Right lobe of liver (tissue), 6 donors: Measurements from ENCODE around the gene NCKAP5. TPM values are rescaled to one million over a fixed set of nuclear protein-coding genes. Genes with fewer than 3 reads are reported as not detected.

Source experiments
- ATAC-seq, 4 donors: fragments of 200-7000 bp; cut with Tn5 transposase; one replicate each; pipeline ENCODE4 v1.9.1; 2020; ENCODE audit warnings: mild to moderate bottlenecking in 4 of 4, moderate library complexity in 4 of 4
- DNase-seq, 3 donors: peaks; one replicate each; pipeline ENCODE4 v3.0.0-alpha.2; 2020
- H3K27ac ChIP-seq, 3 donors: fragments of 200-600 bp; one replicate each; pipeline ENCODE4 v1.8.0; 2022
- H3K27me3 ChIP-seq, 2 donors: fragments of 200-600 bp; one replicate each; pipeline ENCODE4 v1.8.0; 2022
- H3K36me3 ChIP-seq, 4 donors: fragments of 200-600 bp; sonication (generic) in 1 of 4; one replicate each; pipeline versions ENCODE4 v1.5.1 to v1.8.0; 2017 to 2022; ENCODE audit warnings: control low read depth in 1 of 4
- H3K4me1 ChIP-seq, 4 donors: fragments of 200-600 bp; sonication (generic) in 1 of 4; one replicate each; pipeline versions ENCODE4 v1.5.1 to v1.8.0; 2017 to 2022; ENCODE audit warnings: control low read depth in 1 of 4
- H3K4me3 ChIP-seq, 3 donors: fragments of 200-600 bp; one replicate each; pipeline ENCODE4 v1.8.0; 2022
- H3K9me3 ChIP-seq, 4 donors: fragments of 200-600 bp; sonication (generic) in 1 of 4; one replicate each; pipeline versions ENCODE4 v1.5.1 to v1.8.0; 2017 to 2022; ENCODE audit warnings: control low read depth in 1 of 4
- POLR2A ChIP-seq: fragments of 450-650 bp; IDR thresholded peaks from one replicate; pipeline ENCODE4 v1.6.1; 2017; ENCODE audit warnings: antibody characterized with exemption, mild to moderate bottlenecking
- WGBS: methylation state at CpG from one replicate; pipeline ENCODE4 v1.1.6; 2018; ENCODE audit warnings: low coverage, low lambda C conversion rate; ENCODE audit not compliant: insufficient coverage; ENCODE audit errors: missing lambda C conversion rate; 5-methylcytosine and 5-hydroxymethylcytosine counted together
- intact Hi-C, 2 donors: fragments of 100-400 bp; cut with DNase I; formaldehyde crosslinking; loops; one replicate each; pipeline versions ENCODE4 v1.11.2 to v1.14.1; 2022
- total RNA-seq, 6 experiments: library from RNA; depleted of rRNA in 2 of 6; stranded (reverse); fragments of >200 nt in 2 of 6; fragmentation: NEBNext Ultra II Directional in 3 of 6; extraction: Animal tissue kit (Norgen Biotek cat#: 25700) in 3 of 6; gene quantifications; one replicate each; pipeline versions ENCODE4 v1.1.0 to v1.2.4, GENCODE V29; 2016 to 2023
- TF ChIP-seq, protein P1 (sequence below), 4 donors: fragments of 200-600 bp in 3 of 4; fragments of 450-650 bp in 1 of 4; IDR thresholded peaks; one replicate each; pipeline versions ENCODE4 v1.5.1 to v1.8.0; 2016 to 2022; ENCODE audit warnings: antibody characterized with exemption in 4 of 4, mild to moderate bottlenecking in 2 of 4
- donor health status: DM: no; HTN: yes; CAD: no.
- donor health status: DM: no; HTN: no; CAD: no.
- donor health status: DM: no; HTN: no; CAD: no.
- donor health status: DM: no; HTN: yes; CAD: no.
- donor health status: DM: no; HTN: yes; CAD: no.

Gene NCKAP5
- total RNA-seq, 6 experiments from 2014 or later, result 3.6 to 11.7 (median 6.9) TPM

DNA sequence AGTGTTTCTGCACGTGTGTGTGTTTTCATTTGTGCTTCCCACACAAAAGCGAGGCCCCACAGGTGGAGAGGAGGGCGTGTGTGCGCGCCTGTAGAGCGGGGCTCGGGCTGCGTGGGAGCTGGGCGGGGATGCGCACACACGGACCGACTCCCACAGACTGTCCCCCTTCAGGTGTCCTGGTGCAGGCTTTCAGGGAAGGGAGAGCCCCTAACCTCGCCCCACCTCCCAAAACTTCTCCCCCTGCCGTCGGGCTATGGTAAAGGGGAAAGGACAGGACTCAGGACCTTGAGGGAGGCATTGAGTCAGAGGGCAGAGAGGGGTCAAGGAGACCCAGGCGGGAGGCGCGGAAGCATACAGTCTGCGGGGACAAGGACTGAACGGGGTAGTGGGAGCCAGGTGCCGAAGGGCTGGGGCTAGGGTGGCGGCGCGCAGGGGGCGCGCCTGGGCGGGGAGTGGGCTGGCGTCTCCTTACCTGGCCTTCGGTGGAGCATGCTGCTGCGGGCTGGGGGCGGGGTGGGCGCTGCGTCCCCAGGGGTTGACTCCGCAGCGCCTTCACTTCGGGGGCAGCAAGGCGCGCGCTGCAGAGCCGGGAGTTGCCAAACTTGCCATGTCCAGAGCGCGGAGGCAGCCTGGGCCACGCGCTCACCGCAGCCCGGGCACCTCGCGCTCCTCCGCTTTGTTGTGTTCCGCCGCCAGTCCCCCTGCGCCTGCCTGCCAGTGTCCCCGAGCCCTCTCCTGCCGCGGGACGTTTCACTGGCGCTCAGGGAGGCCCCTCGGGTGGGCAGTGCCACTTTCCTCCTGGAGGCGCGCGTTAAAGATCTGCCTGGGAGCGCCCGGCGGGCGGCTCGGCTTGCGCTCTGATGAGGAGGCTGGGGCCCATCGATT is 302.0 kb downstream of the NCKAP5 start:
- Histone ChIP-seq H3K9me3 (no peaks in the 10 kb centered on the region), H3K27me3 (no peaks in the 10 kb centered on the region), H3K4me3 (peak overlapping the region; percentile 42 to 60 (median 49)), H3K36me3 (no peaks in the 10 kb centered on the region), H3K27ac (no peak overlapping the region), H3K4me1 (no peaks in the 10 kb centered on the region)
- peak; percentile 38 to 64 (median 57) for ATAC-seq
- 21% methylated on average over 16 of the region's 68 CpGs for WGBS
- DNase-seq, result peak in 2 of 3 donors; percentile 25 to 52
- TF ChIP-seq POLR2A, result no peak
- intact Hi-C loops, result no loop called here

DNA sequence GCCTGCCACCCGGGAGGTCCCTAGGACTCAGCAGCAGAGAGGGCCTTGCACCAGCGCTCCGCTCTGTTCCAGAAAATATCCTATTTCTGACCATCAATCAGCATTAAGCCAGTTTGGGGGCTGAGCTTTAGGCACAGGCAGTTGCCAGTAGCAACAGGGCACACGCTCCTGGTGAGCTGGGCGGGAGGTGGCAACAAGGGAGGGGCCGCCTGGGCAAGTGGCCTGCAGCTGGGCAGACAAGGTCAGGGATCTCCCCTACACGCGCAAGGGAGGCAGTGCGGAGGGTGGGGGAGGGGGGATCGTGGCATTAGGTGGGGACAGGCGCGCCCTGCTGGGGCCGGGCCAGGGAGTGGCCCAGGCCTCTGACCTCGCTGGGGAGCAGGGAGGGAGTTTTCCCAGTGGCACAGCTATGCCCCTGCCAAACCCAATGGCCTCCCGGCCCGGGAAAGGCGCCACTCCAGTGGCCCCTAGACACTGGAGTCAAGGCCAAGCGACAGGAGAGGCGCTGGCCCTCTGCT is 302.8 kb downstream of the NCKAP5 start:
- Histone ChIP-seq H3K27ac (no peak overlapping the region), H3K36me3 (no peaks in the 10 kb centered on the region), H3K27me3 (no peaks in the 10 kb centered on the region), H3K4me3 (peak overlapping the region in 2 of 3 donors; percentile 42 to 60), H3K9me3 (no peaks in the 10 kb centered on the region), H3K4me1 (no peaks in the 10 kb centered on the region)
- ATAC-seq (peak; percentile 61 to 79 (median 70)), DNase-seq (peak; percentile 42 to 69 (median 64))
- 42% methylated on average over 7 of the region's 19 CpGs for WGBS
- intact Hi-C loops, result no loop called here
- TF ChIP-seq POLR2A, result no peak
- TF ChIP-seq, protein P1, sequence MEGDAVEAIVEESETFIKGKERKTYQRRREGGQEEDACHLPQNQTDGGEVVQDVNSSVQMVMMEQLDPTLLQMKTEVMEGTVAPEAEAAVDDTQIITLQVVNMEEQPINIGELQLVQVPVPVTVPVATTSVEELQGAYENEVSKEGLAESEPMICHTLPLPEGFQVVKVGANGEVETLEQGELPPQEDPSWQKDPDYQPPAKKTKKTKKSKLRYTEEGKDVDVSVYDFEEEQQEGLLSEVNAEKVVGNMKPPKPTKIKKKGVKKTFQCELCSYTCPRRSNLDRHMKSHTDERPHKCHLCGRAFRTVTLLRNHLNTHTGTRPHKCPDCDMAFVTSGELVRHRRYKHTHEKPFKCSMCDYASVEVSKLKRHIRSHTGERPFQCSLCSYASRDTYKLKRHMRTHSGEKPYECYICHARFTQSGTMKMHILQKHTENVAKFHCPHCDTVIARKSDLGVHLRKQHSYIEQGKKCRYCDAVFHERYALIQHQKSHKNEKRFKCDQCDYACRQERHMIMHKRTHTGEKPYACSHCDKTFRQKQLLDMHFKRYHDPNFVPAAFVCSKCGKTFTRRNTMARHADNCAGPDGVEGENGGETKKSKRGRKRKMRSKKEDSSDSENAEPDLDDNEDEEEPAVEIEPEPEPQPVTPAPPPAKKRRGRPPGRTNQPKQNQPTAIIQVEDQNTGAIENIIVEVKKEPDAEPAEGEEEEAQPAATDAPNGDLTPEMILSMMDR (IDR thresholded peaks at IDR 0.05), result no peak

DNA sequence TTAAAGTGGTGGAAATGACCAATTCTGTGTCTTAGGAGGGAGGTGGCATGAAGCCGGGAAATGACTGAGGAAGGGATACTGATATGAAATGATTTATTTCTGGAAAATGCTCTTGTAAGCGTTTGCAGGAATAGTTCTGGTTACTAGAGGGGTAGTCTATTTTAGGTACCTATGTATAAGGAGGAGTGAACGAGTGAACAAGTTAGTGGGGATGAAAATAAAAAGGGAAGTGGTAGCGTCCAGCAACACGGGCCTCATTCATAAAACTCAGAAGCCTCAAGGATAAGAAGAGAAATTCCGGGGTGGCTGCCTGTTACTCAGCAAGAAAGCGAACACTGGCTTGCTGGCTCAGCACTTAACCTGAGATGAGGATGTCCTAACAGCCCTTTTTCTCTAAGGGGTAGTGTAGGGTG is 303.3 kb downstream of the NCKAP5 start:
- no peaks in the 10 kb centered on the region for H3K27me3 ChIP-seq
- no peaks in the 10 kb centered on the region for H3K9me3 ChIP-seq
- DNase-seq (no peak), ATAC-seq (no peak)
- no peak overlapping the region for H3K4me3 ChIP-seq
- WGBS, result 42% methylated on average over 7 of the region's 7 CpGs
- no peaks in the 10 kb centered on the region for H3K4me1 ChIP-seq
- no peaks in the 10 kb centered on the region for H3K36me3 ChIP-seq
- no peak overlapping the region for H3K27ac ChIP-seq
- no peak for TF ChIP-seq POLR2A
- TF ChIP-seq, protein P1 (IDR thresholded peaks at IDR 0.05), result no peak
- intact Hi-C loops, result no loop called here

DNA sequence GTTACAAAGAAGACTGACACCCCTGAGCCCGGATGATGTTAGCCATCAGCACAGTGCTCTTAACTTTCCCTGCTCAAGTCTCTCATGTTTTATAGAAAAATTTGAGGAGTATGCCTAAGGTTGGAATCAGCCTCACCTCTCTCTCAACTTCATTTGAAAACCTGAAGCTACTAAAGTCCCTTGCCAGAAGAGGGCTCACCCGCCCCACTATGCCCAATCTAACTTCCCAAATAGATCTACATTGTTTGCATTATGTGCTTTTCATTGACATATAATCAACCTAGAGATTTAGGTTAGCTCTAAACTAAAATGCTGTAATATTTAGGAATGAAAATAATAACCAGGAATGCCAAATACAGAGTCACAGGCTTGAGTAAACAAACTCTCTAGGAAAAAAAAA is 305.4 kb downstream of the NCKAP5 start:
- intact Hi-C loops, result no loop called here
- DNase-seq (no peak), ATAC-seq (no peak)
- TF ChIP-seq POLR2A, result no peak
- TF ChIP-seq, protein P1 (IDR thresholded peaks at IDR 0.05), result peak in 1 of 4 donors; percentile 24
- no peaks in the 10 kb centered on the region for H3K36me3 ChIP-seq
- no peaks in the 10 kb centered on the region for H3K27me3 ChIP-seq
- no peaks in the 10 kb centered on the region for H3K4me1 ChIP-seq
- 63% methylated on average over 2 of the region's 2 CpGs for WGBS
- no peaks in the 10 kb centered on the region for H3K9me3 ChIP-seq
- no peak overlapping the region for H3K4me3 ChIP-seq
- no peak overlapping the region for H3K27ac ChIP-seq

DNA sequence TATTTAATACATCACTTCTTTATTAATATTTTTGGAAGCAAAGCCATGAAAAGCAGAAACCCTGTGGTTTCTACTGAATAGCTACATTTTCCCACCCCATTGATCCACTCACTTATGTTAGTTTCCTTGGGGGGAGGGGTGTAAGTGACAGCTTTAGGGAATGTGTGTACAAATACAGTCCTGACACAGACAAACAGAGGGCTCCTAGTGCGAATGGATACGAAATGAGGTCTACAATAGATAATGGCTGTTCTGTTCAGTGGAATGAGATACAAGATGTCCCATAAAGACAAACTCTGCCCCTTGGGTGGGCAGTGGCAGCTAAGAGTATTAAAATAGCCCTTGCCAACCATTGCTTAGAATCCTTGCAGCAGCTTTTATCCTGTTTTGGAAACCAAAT is 312.9 kb downstream of the NCKAP5 start:
- WGBS, result 72% methylated on average over 2 of the region's 2 CpGs
- intact Hi-C loops, result no loop called here

More for the DNA sequence above, 312.9 kb downstream of the NCKAP5 start:
- no peak for DNase-seq
- ATAC-seq, result no peak
- no peak overlapping the region for H3K4me3 ChIP-seq
- no peaks in the 10 kb centered on the region for H3K36me3 ChIP-seq
- TF ChIP-seq POLR2A, result no peak
- TF ChIP-seq, protein P1 (IDR thresholded peaks at IDR 0.05), result no peak
- H3K27me3 ChIP-seq, result no peaks in the 10 kb centered on the region
- no peak overlapping the region for H3K27ac ChIP-seq
- H3K9me3 ChIP-seq, result no peaks in the 10 kb centered on the region
- no peaks in the 10 kb centered on the region for H3K4me1 ChIP-seq
